ENCODE data around the gene TRAF2. TPM values are rescaled to one million over a fixed set of nuclear protein-coding genes. Genes with fewer than 3 reads are reported as not detected.

Gene TRAF2
- total and polyA plus RNA-seq, 2 of the 8 experiments (the other 6 are each of a cell fraction or from before 2014, with no cell fraction given): 26.9 to 50.2 TPM

- H2BK5ac ChIP-seq (ENCODE audit: low read depth, low read length): no peak overlapping the region; the same call in 1 of the 2 replicates
- H4K91ac ChIP-seq (replicated peaks; ENCODE audit: insufficient read length, low read length): peak overlapping the region; percentile 85
- FAIRE-seq (no peak), DNase-seq (ENCODE audit: low read depth in 1 of 2, low spot score in 2 of 2) (no peak)
- H2BK20ac ChIP-seq (ENCODE audit: low read length): no peak overlapping the region
- WGBS, 2 experiments (ENCODE audit: extremely low coverage in 1 of 2, insufficient coverage in 1 of 2, insufficient read length in 1 of 2, insufficient replicate concordance in 2 of 2, low coverage in 1 of 2, low lambda C conversion rate in 2 of 2, missing lambda C conversion rate in 1 of 2): 90% methylated on average over 11 of the region's 11 CpGs; no CpG with 5 or more reads in 1 of the 2 experiments
- no peak overlapping the region for H3K14ac ChIP-seq (ENCODE audit: insufficient read length)
- no peak overlapping the region for H3K4me3 ChIP-seq (ENCODE audit: extremely low read depth in 1 of 4, insufficient read depth in 2 of 4, low read depth in 3 of 4, low read length in 4 of 4)
- ChIA-PET CTCF (ENCODE audit: partially characterized antibody) (interaction anchor here (0.6 to 5.6 kb wide), 7 partner anchors 10 to 129 kb away, joined by 3 to 32 read pairs (median 5); partner anchors contain the start of genes LCN12 and PTGDS), POLR2A (ENCODE audit: partially characterized antibody) (interaction anchor here (1.5 kb wide), 1 partner anchor 25 kb away, joined by 3 read pairs; no protein-coding TSS in a partner anchor)
- no peak overlapping the region for H3K4me2 ChIP-seq (ENCODE audit: insufficient read depth in 1 of 2, low read depth in 2 of 2, low read length in 2 of 2)
- H2BK15ac ChIP-seq (ENCODE audit: low read length): no peak overlapping the region
- H2AFZ ChIP-seq (ENCODE audit: low read length): no peak overlapping the region
- no peak overlapping the region for H3K23ac ChIP-seq (ENCODE audit: insufficient read length)
- H3K56ac ChIP-seq (replicated peaks; ENCODE audit: insufficient read length, low read depth, low read length): no peak overlapping the region
- no peak overlapping the region for H2BK120ac ChIP-seq (replicated peaks; ENCODE audit: low read depth, low read length)
- H3K27me3 ChIP-seq (replicated peaks in 1 of 4; ENCODE audit: control insufficient read depth in 3 of 4, extremely low read depth in 1 of 4, insufficient read depth in 3 of 4, low read length in 3 of 4): no peaks in the 10 kb centered on the region
- H3K36me3 ChIP-seq (ENCODE audit: control insufficient read depth in 2 of 4, insufficient read depth in 4 of 4, low read length in 3 of 4): no peaks in the 10 kb centered on the region
- H2AK5ac ChIP-seq (ENCODE audit: low read depth, low read length): no peak overlapping the region
- no peaks in the 10 kb centered on the region for H3K9me3 ChIP-seq (ENCODE audit: insufficient read depth in 2 of 2, low read depth in 1 of 2, low read length in 1 of 2)
- no peak overlapping the region for H3K27ac ChIP-seq (ENCODE audit: low read depth, low read length)
- no peaks in the 10 kb centered on the region for H3K23me2 ChIP-seq (ENCODE audit: low read depth, low read length)
- H3K79me2 ChIP-seq (ENCODE audit: control insufficient read depth in 1 of 2, insufficient read depth in 2 of 2, low read length in 2 of 2): no peaks in the 10 kb centered on the region
- 0 out of 7 replicates have a peak overlapping the region, but pooled peaks of 1 of the 4 experiments have one; percentile 41 for H3K9ac ChIP-seq (replicated peaks in 1 of 4; ENCODE audit: extremely low read depth in 1 of 4, low read depth in 3 of 4, low read length in 3 of 4)
- no peak overlapping the region for H3K4ac ChIP-seq (replicated peaks; ENCODE audit: insufficient read length, low read depth, low read length)
- H3K79me1 ChIP-seq (ENCODE audit: low read depth, low read length): no peaks in the 10 kb centered on the region; the same call in 1 of the 2 replicates
- H4K20me1 ChIP-seq (replicated peaks in 1 of 2; ENCODE audit: control insufficient read depth in 1 of 2, insufficient read depth in 2 of 2, low read length in 2 of 2): no peaks in the 10 kb centered on the region
- H4K8ac ChIP-seq (ENCODE audit: extremely low read depth, insufficient read depth, low read length): no peak overlapping the region
- H4K5ac ChIP-seq (ENCODE audit: insufficient read length, low read depth, low read length): no peak overlapping the region
- H2BK12ac ChIP-seq (ENCODE audit: low read depth, low read length): no peak overlapping the region
- no peak overlapping the region for H3K18ac ChIP-seq (ENCODE audit: extremely low read depth, low read length)
- peaks cover 0 to 9% (median 5%) of the 10 kb centered on the region in 4 experiments; a peak in 5 of 7 replicates for H3K4me1 ChIP-seq (replicated peaks in 1 of 4; ENCODE audit: control insufficient read depth in 3 of 4, insufficient read depth in 4 of 4, low read length in 3 of 4)
- TF ChIP-seq TBP (IDR thresholded peaks at IDR 0.05; ENCODE audit: low read depth, low read length): no peak
- no peak for TF ChIP-seq JUND (IDR thresholded peaks at IDR 0.05; ENCODE audit: low read length)
- TF ChIP-seq CEBPB (IDR thresholded peaks at IDR 0.05; ENCODE audit: low read depth, low read length): no peak
- TF ChIP-seq MAFK (IDR thresholded peaks at IDR 0.05; ENCODE audit: low read depth, low read length): no peak
- no peak for TF ChIP-seq GABPA (IDR thresholded peaks at IDR 0.05; ENCODE audit: borderline replicate concordance, insufficient read depth, low read length)
- TF ChIP-seq GTF2F1 (IDR thresholded peaks at IDR 0.05; ENCODE audit: borderline replicate concordance, low read depth, low read length): no peak
- TF ChIP-seq CTBP2 (IDR thresholded peaks at IDR 0.05; ENCODE audit: borderline replicate concordance, insufficient read depth, insufficient read length, low read length): no peak
Measured at GRCh38 chr9:136962701-136963248, 76.5 kb downstream of the TRAF2 start.

Data from H1 (cell line).